ENCODE data around the gene BRIP1. TPM values are rescaled to one million over a fixed set of nuclear protein-coding genes. Genes with fewer than 3 reads are reported as not detected.

The BRIP1 gene
- total RNA-seq, 1 experiment from 2014 or later: 8.5 TPM

- no peak overlapping the region for H3K4me3 ChIP-seq (ENCODE audit: low read length)
- no peaks in the 10 kb centered on the region for H3K27me3 ChIP-seq (ENCODE audit: low read length)
- no peak overlapping the region for H3K9ac ChIP-seq (ENCODE audit: low read length)
- H3K36me3 ChIP-seq (ENCODE audit: insufficient read depth, low read length): peaks cover 62% of the 10 kb centered on the region
- no peak overlapping the region for H3K27ac ChIP-seq (ENCODE audit: low read length)
- H3K9me3 ChIP-seq (ENCODE audit: low read length): no peaks in the 10 kb centered on the region
- H3K9me2 ChIP-seq (replicated peaks; ENCODE audit: insufficient read depth, low read length): no peaks in the 10 kb centered on the region
- H2AFZ ChIP-seq (ENCODE audit: low read length): no peak overlapping the region
- no peaks in the 10 kb centered on the region for H4K20me1 ChIP-seq (ENCODE audit: insufficient read depth, low read depth, low read length)
- H3K79me2 ChIP-seq (ENCODE audit: low read length): peaks cover 33% of the 10 kb centered on the region
- no peak for DNase-seq
- H3K4me2 ChIP-seq (ENCODE audit: low read depth, low read length, poor library complexity, severe bottlenecking): no peak overlapping the region
- H3K4me1 ChIP-seq (ENCODE audit: low read length): no peaks in the 10 kb centered on the region
These were observed 16.5 kb downstream of the BRIP1 start for GRCh38 chr17:61846761-61847375.

- no peak for DNase-seq
- H3K36me3 ChIP-seq (ENCODE audit: insufficient read depth, low read length): peaks cover 65% of the 10 kb centered on the region
These were observed 17.2 kb downstream of the BRIP1 start for GRCh38 chr17:61846088-61846487.

GRCh38 chr17:61843435-61843834 lies 19.9 kb downstream of the BRIP1 start:
- no peak overlapping the region for H3K4me3 ChIP-seq (ENCODE audit: low read length)
- DNase-seq: no peak
- H3K27me3 ChIP-seq (ENCODE audit: low read length): no peaks in the 10 kb centered on the region
- H3K27ac ChIP-seq (ENCODE audit: low read length): no peak overlapping the region
- no peaks in the 10 kb centered on the region for H3K4me1 ChIP-seq (ENCODE audit: low read length)
- H2AFZ ChIP-seq (ENCODE audit: low read length): no peak overlapping the region
- no peaks in the 10 kb centered on the region for H3K9me3 ChIP-seq (ENCODE audit: low read length)
- H4K20me1 ChIP-seq (ENCODE audit: insufficient read depth, low read depth, low read length): no peaks in the 10 kb centered on the region
- no peaks in the 10 kb centered on the region for H3K9me2 ChIP-seq (replicated peaks; ENCODE audit: insufficient read depth, low read length)
- no peak overlapping the region for H3K9ac ChIP-seq (ENCODE audit: low read length)
- peaks cover 51% of the 10 kb centered on the region for H3K36me3 ChIP-seq (ENCODE audit: insufficient read depth, low read length)
- peaks cover 27% of the 10 kb centered on the region for H3K79me2 ChIP-seq (ENCODE audit: low read length)
- no peak overlapping the region for H3K4me2 ChIP-seq (ENCODE audit: low read depth, low read length, poor library complexity, severe bottlenecking)

More at GRCh38 chr17:61846088-61846487, 17.2 kb downstream of the BRIP1 start:
- Histone ChIP-seq H3K9me3 (ENCODE audit: low read length) (no peaks in the 10 kb centered on the region), H3K27me3 (ENCODE audit: low read length) (no peaks in the 10 kb centered on the region), H3K4me2 (ENCODE audit: low read depth, low read length, poor library complexity, severe bottlenecking) (no peak overlapping the region), H2AFZ (ENCODE audit: low read length) (no peak overlapping the region), H4K20me1 (ENCODE audit: insufficient read depth, low read depth, low read length) (no peaks in the 10 kb centered on the region), H3K9ac (ENCODE audit: low read length) (no peak overlapping the region), H3K4me1 (ENCODE audit: low read length) (no peaks in the 10 kb centered on the region), H3K79me2 (ENCODE audit: low read length) (peaks cover 33% of the 10 kb centered on the region), H3K9me2 (replicated peaks; ENCODE audit: insufficient read depth, low read length) (no peaks in the 10 kb centered on the region), H3K27ac (ENCODE audit: low read length) (no peak overlapping the region), H3K4me3 (ENCODE audit: low read length) (no peak overlapping the region)

- no peaks in the 10 kb centered on the region for H4K20me1 ChIP-seq (ENCODE audit: insufficient read depth, low read depth, low read length)
- H3K36me3 ChIP-seq (ENCODE audit: insufficient read depth, low read length): peaks cover 48% of the 10 kb centered on the region
- H3K27me3 ChIP-seq (ENCODE audit: low read length): no peaks in the 10 kb centered on the region
- no peaks in the 10 kb centered on the region for H3K9me3 ChIP-seq (ENCODE audit: low read length)
- H3K79me2 ChIP-seq (ENCODE audit: low read length): peaks cover 27% of the 10 kb centered on the region
- H3K4me3 ChIP-seq (ENCODE audit: low read length): no peak overlapping the region
- no peak for DNase-seq
- no peaks in the 10 kb centered on the region for H3K4me1 ChIP-seq (ENCODE audit: low read length)
- no peak overlapping the region for H3K27ac ChIP-seq (ENCODE audit: low read length)
- no peak overlapping the region for H2AFZ ChIP-seq (ENCODE audit: low read length)
- no peaks in the 10 kb centered on the region for H3K9me2 ChIP-seq (replicated peaks; ENCODE audit: insufficient read depth, low read length)
- H3K4me2 ChIP-seq (ENCODE audit: low read depth, low read length, poor library complexity, severe bottlenecking): no peak overlapping the region
- H3K9ac ChIP-seq (ENCODE audit: low read length): no peak overlapping the region
These were observed 20.4 kb downstream of the BRIP1 start for GRCh38 chr17:61842899-61843298.

GRCh38 chr17:61839300-61839786 lies 24.0 kb downstream of the BRIP1 start:
- Histone ChIP-seq H3K36me3 (ENCODE audit: insufficient read depth, low read length) (peaks cover 28% of the 10 kb centered on the region), H3K79me2 (ENCODE audit: low read length) (peaks cover 38% of the 10 kb centered on the region), H2AFZ (ENCODE audit: low read length) (no peak overlapping the region), H3K9me2 (replicated peaks; ENCODE audit: insufficient read depth, low read length) (no peaks in the 10 kb centered on the region), H3K4me2 (ENCODE audit: low read depth, low read length, poor library complexity, severe bottlenecking) (no peak overlapping the region), H4K20me1 (ENCODE audit: insufficient read depth, low read depth, low read length) (no peaks in the 10 kb centered on the region), H3K9ac (ENCODE audit: low read length) (no peak overlapping the region), H3K4me3 (ENCODE audit: low read length) (no peak overlapping the region), H3K27ac (ENCODE audit: low read length) (no peak overlapping the region), H3K9me3 (ENCODE audit: low read length) (no peaks in the 10 kb centered on the region), H3K27me3 (ENCODE audit: low read length) (no peaks in the 10 kb centered on the region), H3K4me1 (ENCODE audit: low read length) (0 out of 2 replicates have a peak, but pooled peaks cover 3% of the 10 kb centered on the region)
- DNase-seq: no peak

GRCh38 chr17:61837175-61838051 lies 25.9 kb downstream of the BRIP1 start:
- no peak overlapping the region for H3K9ac ChIP-seq (ENCODE audit: low read length)
- no peaks in the 10 kb centered on the region for H4K20me1 ChIP-seq (ENCODE audit: insufficient read depth, low read depth, low read length)
- peaks cover 38% of the 10 kb centered on the region for H3K79me2 ChIP-seq (ENCODE audit: low read length)
- H3K9me2 ChIP-seq (replicated peaks; ENCODE audit: insufficient read depth, low read length): no peaks in the 10 kb centered on the region
- H3K36me3 ChIP-seq (ENCODE audit: insufficient read depth, low read length): peaks cover 23% of the 10 kb centered on the region
- H3K4me2 ChIP-seq (ENCODE audit: low read depth, low read length, poor library complexity, severe bottlenecking): no peak overlapping the region
- H3K27ac ChIP-seq (ENCODE audit: low read length): no peak overlapping the region
- peak; percentile 85 for DNase-seq
- H2AFZ ChIP-seq (ENCODE audit: low read length): no peak overlapping the region
- H3K27me3 ChIP-seq (ENCODE audit: low read length): no peaks in the 10 kb centered on the region
- H3K4me1 ChIP-seq (ENCODE audit: low read length): 0 out of 2 replicates have a peak, but pooled peaks cover 3% of the 10 kb centered on the region
- no peaks in the 10 kb centered on the region for H3K9me3 ChIP-seq (ENCODE audit: low read length)
- H3K4me3 ChIP-seq (ENCODE audit: low read length): no peak overlapping the region

GRCh38 chr17:61836266-61837174 lies 26.8 kb downstream of the BRIP1 start:
- no peak overlapping the region for H3K9ac ChIP-seq (ENCODE audit: low read length)
- no peaks in the 10 kb centered on the region for H3K9me3 ChIP-seq (ENCODE audit: low read length)
- DNase-seq: no peak
- peaks cover 21% of the 10 kb centered on the region for H3K36me3 ChIP-seq (ENCODE audit: insufficient read depth, low read length)
- H3K4me2 ChIP-seq (ENCODE audit: low read depth, low read length, poor library complexity, severe bottlenecking): no peak overlapping the region
- H4K20me1 ChIP-seq (ENCODE audit: insufficient read depth, low read depth, low read length): no peaks in the 10 kb centered on the region
- H3K4me1 ChIP-seq (ENCODE audit: low read length): 0 out of 2 replicates have a peak, but pooled peaks cover 3% of the 10 kb centered on the region
- H3K4me3 ChIP-seq (ENCODE audit: low read length): no peak overlapping the region
- H2AFZ ChIP-seq (ENCODE audit: low read length): no peak overlapping the region
- H3K27ac ChIP-seq (ENCODE audit: low read length): no peak overlapping the region
- H3K27me3 ChIP-seq (ENCODE audit: low read length): no peaks in the 10 kb centered on the region
- no peaks in the 10 kb centered on the region for H3K9me2 ChIP-seq (replicated peaks; ENCODE audit: insufficient read depth, low read length)
- peaks cover 36% of the 10 kb centered on the region for H3K79me2 ChIP-seq (ENCODE audit: low read length)

Measured in Karpas-422 (cell line).